H7 (cell line): ENCODE data around the gene HES5. TPM values are rescaled to one million over a fixed set of nuclear protein-coding genes. Genes with fewer than 3 reads are reported as not detected.

Experiments
- DNase-seq: peaks from one replicate; pipeline ENCODE4 v3.0.0; 2012
- H3K27me3 ChIP-seq: 2 replicates; pipeline ENCODE4 v1.6.0; 2011; ENCODE audit warnings: mild to moderate bottlenecking, low read length; ENCODE audit not compliant: control insufficient read depth, insufficient read depth
- H3K36me3 ChIP-seq: replicated peaks from 2 replicates; pipeline ENCODE4 v1.5.1; 2011; ENCODE audit warnings: low read length; ENCODE audit not compliant: control insufficient read depth, insufficient read depth
- H3K4me3 ChIP-seq: 2 replicates; pipeline ENCODE4 v1.5.1; 2011; ENCODE audit warnings: low read depth, mild to moderate bottlenecking, control low read depth, low read length, moderate library complexity; ENCODE audit not compliant: insufficient read depth
- total RNA-seq: library from RNA; depleted of rRNA; stranded (reverse); fragments of >200 nt; shearing (Covaris generic); gene quantifications from 2 replicates; pipeline ENCODE4 v1.2.3, GENCODE V29; 2014

Gene HES5
- total RNA-seq, 1 experiment from 2014 or later: 0.07 TPM

- Histone ChIP-seq H3K4me3 (no peak overlapping the region), H3K36me3 (no peaks in the 10 kb centered on the region), H3K27me3 (no peaks in the 10 kb centered on the region)
- peak; percentile 66 for DNase-seq
Measured at GRCh38 chr1:2501820-2502119, 28.3 kb downstream of the HES5 start.

DNA sequence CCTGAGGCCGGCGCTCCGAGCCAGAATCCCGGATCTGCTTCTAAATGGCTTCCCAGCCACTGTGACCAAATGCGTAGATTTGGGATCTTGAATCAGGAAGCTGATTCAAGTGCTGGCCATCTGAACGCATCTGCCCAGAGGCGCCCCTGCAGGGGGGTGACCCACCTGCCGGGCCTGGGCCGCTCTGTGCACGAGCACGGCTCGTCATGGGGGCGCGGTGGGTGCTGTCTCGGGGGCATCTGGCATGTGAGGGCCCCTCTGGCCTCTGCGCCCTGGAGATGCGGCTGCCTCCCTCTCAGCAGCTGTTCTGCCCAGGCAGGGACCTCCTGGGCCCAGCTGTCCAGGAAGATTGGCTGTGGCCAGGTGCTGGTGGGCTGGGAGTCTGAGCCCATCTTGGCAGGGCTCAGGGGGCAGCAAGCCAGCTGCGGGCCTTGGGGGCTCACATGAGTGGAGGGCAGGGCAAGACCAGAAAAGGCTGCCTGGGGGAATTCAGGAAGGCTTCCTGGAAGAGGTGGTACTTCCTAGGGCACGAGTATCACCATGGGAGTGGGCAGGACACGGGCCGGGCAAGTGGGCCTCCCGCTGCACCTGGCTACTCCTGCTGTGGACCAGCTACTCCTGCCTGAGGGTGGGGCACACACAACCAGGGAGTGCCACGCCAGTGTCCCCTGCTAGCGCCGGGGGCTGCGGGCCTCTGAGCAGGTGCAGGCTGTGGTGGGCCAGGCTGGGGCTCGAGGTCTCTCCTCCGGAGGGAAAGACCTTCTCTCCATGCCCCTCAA, 28.8 kb downstream of the HES5 start:
- no peaks in the 10 kb centered on the region for H3K36me3 ChIP-seq
- no peak overlapping the region for H3K4me3 ChIP-seq
- peak; percentile 73 for DNase-seq
- H3K27me3 ChIP-seq: no peaks in the 10 kb centered on the region

DNA sequence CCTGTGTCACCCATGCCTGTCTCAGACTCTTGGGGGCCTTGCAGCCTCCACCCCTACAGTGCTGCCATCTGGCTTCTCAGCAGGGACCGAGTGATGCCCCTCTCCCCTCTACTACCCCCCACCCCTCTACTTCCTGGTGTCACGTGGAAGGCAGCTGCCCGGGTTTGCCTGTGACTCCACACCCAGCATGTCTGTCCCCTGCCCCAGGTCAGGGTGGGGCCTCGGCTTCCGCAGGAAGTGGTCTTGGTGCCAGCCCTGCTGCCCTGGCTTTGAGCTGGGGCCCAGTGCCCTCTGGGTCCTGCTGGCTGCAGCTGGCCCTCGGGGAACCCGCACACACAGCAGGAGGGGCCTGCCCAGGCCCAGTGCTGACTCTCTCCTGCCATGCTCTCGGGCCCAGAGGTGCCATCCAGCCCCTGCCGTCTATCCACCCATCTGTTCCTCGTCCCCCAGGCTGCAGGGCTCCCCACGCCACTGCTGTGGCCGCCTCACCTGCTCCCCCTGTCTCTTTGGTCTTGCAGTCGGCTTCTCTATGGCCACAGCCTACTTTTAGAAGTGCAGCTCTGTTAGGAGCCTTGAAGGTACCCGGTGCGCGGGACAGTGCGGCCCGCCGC, 30.0 kb downstream of the HES5 start:
- Histone ChIP-seq H3K27me3 (no peaks in the 10 kb centered on the region), H3K36me3 (no peaks in the 10 kb centered on the region), H3K4me3 (no peak overlapping the region)
- peak; percentile 72 for DNase-seq

- peak; percentile 70 for DNase-seq
- Histone ChIP-seq H3K36me3 (no peaks in the 10 kb centered on the region), H3K27me3 (no peaks in the 10 kb centered on the region), H3K4me3 (no peak overlapping the region)
Measured at GRCh38 chr1:2499260-2499659, 30.8 kb downstream of the HES5 start.

DNA sequence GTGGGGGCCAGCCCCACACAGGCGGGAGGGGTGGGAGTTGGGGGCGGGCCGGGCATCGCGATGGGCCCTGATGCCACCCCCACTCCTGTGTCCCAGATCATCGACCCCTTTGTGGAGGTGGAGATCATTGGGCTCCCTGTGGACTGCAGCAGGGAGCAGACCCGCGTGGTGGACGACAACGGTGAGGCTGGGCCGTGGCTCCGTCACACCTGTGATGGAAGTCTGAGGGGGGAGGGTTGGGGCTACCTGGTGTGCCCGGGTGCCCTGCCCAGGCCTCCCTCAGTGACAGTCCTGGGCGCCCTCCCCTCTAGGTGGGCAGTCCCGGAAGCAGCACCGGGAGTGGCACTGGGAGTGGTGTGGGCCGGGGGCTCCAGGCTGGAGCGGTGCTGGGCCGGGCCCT, 31.4 kb downstream of the HES5 start:
- Histone ChIP-seq H3K4me3 (no peak overlapping the region), H3K27me3 (no peaks in the 10 kb centered on the region), H3K36me3 (no peaks in the 10 kb centered on the region)
- peak; percentile 64 for DNase-seq

DNA sequence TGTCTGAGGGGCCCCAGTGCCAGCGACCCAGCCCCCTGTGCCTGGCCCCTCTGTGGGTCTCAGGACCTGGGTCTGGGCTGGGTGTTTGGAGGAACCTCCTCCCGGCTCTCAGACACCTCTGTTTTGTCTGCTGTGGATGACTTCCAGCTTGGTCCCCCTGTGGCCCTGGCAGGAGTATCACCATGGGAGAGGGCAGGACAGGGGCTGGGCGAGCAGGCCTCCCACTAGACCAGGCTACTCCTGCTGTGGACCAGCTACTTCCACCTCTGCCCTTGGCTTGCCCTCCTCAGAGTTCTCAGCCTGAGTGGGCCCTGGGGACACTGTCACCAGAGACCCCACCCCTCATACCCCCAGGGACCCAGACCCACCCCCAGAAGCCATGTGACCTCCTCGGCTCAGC, 32.2 kb downstream of the HES5 start:
- H3K36me3 ChIP-seq: no peaks in the 10 kb centered on the region
- no peaks in the 10 kb centered on the region for H3K27me3 ChIP-seq
- no peak overlapping the region for H3K4me3 ChIP-seq
- DNase-seq: peak; percentile 61

DNA sequence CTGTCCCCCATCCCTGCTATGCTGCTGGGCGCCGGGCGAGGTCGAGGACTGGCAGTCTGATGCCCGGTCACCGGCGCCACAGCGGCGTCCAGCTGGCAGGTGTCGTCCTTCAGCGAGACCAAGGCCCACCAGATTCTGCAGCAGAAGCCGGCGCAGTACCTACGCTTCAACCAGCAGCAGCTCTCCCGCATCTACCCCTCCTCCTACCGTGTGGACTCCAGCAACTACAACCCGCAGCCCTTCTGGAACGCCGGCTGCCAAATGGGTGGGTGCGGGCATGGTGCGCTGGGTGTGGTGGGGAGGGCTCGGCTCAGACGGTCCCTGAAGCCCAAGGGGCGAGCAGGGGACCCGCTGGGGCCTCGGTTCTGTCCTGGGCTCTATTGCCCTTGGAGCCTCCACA, 33.3 kb downstream of the HES5 start:
- H3K27me3 ChIP-seq: no peaks in the 10 kb centered on the region
- peak; percentile 63 for DNase-seq
- no peaks in the 10 kb centered on the region for H3K36me3 ChIP-seq
- H3K4me3 ChIP-seq: no peak overlapping the region

- DNase-seq: peak; percentile 64
- no peaks in the 10 kb centered on the region for H3K36me3 ChIP-seq
- H3K27me3 ChIP-seq: no peaks in the 10 kb centered on the region
- H3K4me3 ChIP-seq: no peak overlapping the region
Measured at GRCh38 chr1:2496087-2496622, 33.9 kb downstream of the HES5 start.

GRCh38 chr1:2495546-2495945, 34.5 kb downstream of the HES5 start:
- Histone ChIP-seq H3K4me3 (no peak overlapping the region), H3K36me3 (no peaks in the 10 kb centered on the region), H3K27me3 (no peaks in the 10 kb centered on the region)
- DNase-seq: peak; percentile 70

DNA sequence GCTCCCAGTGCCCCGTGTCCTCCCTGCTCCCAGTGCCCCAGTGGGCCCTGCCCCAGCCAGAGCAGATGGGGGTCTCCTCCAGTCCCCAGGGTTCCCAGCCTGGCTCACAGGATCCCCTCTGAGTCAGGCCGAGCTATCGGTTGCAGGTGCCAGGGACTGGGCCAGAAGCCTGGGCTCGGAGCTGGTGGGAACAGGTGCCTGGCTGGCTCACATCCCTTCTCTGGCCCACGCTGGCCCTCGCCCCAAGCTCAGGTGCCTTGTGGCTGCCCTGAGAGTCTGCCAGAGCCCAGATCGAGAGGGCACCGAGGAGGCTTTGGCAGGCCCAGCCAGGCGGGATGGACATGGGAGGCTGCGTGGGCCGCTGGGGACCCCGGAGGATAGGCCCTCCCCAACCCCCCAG, 35.0 kb downstream of the HES5 start:
- DNase-seq: no peak
- Histone ChIP-seq H3K27me3 (no peaks in the 10 kb centered on the region), H3K36me3 (no peaks in the 10 kb centered on the region), H3K4me3 (no peak overlapping the region)

DNA sequence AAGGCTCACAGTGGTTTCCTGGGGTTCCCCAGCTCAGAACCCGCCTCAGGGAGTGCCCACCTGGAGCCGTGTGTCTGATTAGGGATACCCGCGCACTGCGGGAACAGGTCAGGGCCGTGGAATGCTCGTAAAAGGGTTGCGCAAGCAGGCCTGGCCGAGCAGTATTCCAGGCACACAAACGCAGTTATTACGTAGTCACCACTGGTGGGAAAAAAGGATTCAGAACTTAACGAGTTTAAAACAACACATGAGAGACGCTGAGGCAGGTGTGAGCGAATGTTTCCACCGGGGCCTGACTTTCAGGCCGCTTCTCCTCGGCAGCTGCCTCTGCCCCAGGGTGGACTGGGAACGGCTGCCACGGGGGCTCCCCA, 35.8 kb downstream of the HES5 start:
- no peaks in the 10 kb centered on the region for H3K27me3 ChIP-seq
- H3K36me3 ChIP-seq: no peaks in the 10 kb centered on the region
- H3K4me3 ChIP-seq: no peak overlapping the region
- DNase-seq: no peak

DNA sequence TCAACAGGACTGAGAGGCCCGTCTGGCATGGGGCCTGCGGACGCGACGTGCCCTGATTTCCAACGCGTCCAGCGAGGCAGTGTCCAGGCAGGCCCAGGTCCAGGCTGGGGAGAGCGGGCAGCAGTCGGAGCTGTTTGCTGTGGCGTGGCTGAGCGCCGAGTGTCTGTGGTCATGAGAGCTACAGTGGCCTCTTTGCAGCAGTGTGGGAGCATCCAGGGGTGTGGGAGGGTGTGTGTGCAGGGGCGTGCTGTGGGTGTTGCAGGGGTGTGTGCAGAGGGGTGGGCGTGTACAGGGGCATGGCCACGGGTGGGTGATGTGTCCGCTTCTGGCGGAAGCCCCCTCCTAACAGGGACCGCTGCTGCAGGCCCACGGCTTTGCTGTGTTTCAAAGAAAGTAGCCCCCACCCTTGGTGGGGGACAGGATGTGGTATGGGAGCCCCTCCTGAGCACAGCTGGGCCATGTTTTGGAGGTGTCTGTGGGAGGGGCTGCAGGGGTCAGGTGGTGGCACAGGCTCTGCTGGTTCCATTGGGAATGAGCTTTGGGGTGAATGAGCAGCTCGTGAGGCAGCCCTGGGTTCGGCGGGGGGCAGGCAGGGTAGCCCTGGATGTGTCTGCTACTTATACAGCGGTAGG, 36.3 kb downstream of the HES5 start:
- H3K4me3 ChIP-seq: no peak overlapping the region

GRCh38 chr1:2493218-2493617, 36.8 kb downstream of the HES5 start:
- no peaks in the 10 kb centered on the region for H3K27me3 ChIP-seq
- no peaks in the 10 kb centered on the region for H3K36me3 ChIP-seq
- peak; percentile 71 for DNase-seq
- H3K4me3 ChIP-seq: no peak overlapping the region

More for the DNA sequence above, 36.3 kb downstream of the HES5 start:
- Histone ChIP-seq H3K27me3 (no peaks in the 10 kb centered on the region), H3K36me3 (no peaks in the 10 kb centered on the region)
- DNase-seq: no peak

GRCh38 chr1:2492091-2492490, 38.0 kb downstream of the HES5 start:
- peak; percentile 69 for DNase-seq
- H3K27me3 ChIP-seq: no peaks in the 10 kb centered on the region

GRCh38 chr1:2489615-2490014, 40.4 kb downstream of the HES5 start:
- H3K27me3 ChIP-seq: no peaks in the 10 kb centered on the region
- no peak overlapping the region for H3K4me3 ChIP-seq
- peak; percentile 68 for DNase-seq
- H3K36me3 ChIP-seq: no peaks in the 10 kb centered on the region

More at GRCh38 chr1:2492091-2492490, 38.0 kb downstream of the HES5 start:
- Histone ChIP-seq H3K4me3 (no peak overlapping the region), H3K36me3 (no peaks in the 10 kb centered on the region)
